DMS79 (cell line): ENCODE measurements around the gene P2RX2.
A peak's percentile ranks its signal among the peaks of the same experiment; 100 is the strongest.

Experiments
- DNase-seq: peaks from one replicate; lab custom pipeline; 2025; lab: John Stamatoyannopoulos, UW

Gene P2RX2

GRCh38 chr12:132603240-132604150 lies 15.1 kb upstream of the P2RX2 start:
- DNase-seq, result no peak

GRCh38 chr12:132604151-132604618 lies 14.4 kb upstream of the P2RX2 start:
- DNase-seq, result no peak

GRCh38 chr12:132604668-132605441 lies 13.7 kb upstream of the P2RX2 start:
- DNase-seq, result no peak

DNA sequence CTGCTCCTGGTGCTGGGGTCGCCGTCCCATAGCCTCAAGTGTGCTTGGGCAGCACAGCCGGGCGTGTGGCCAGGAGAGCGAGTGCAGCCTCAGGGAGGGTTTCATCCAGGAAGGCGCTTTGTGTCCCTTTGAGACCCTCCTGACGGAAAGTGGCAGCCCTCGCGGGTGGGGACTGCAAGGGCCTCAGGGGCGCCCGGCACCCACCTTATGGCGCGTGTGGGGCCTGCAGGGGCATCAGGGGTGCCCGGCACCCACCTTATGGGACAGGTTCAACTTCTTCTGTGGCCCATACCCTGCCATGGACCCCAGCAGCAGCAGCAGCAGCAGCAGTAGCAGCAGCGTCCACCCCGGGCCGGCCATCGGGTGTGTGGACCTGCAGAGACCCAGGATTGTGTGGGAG lies 12.7 kb upstream of the P2RX2 start:
- no peak for DNase-seq

DNA sequence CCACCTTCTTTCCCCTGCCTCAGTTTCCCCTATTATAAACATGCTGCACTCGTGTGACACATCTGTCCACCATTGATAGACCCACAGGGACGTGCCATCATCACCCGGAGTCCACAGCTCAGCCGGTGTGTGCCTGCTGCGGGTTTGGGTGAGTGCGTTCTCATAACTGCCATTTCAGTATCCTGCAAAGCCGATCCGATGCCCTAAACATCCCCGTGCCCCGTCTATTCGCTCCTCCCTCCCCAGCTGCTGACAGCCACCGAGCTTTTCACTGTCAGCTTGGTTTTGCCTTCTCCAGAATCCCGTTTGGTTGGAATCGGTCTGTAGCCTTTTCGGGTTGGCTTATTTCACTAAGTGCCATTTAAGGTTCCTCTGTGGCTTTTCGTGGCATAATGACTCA lies 12.1 kb upstream of the P2RX2 start:
- DNase-seq, result no peak

GRCh38 chr12:132606927-132607326 lies 11.6 kb upstream of the P2RX2 start:
- DNase-seq, result no peak

- DNase-seq, result no peak
These were observed 10.1 kb upstream of the P2RX2 start for GRCh38 chr12:132608231-132609171.

DNA sequence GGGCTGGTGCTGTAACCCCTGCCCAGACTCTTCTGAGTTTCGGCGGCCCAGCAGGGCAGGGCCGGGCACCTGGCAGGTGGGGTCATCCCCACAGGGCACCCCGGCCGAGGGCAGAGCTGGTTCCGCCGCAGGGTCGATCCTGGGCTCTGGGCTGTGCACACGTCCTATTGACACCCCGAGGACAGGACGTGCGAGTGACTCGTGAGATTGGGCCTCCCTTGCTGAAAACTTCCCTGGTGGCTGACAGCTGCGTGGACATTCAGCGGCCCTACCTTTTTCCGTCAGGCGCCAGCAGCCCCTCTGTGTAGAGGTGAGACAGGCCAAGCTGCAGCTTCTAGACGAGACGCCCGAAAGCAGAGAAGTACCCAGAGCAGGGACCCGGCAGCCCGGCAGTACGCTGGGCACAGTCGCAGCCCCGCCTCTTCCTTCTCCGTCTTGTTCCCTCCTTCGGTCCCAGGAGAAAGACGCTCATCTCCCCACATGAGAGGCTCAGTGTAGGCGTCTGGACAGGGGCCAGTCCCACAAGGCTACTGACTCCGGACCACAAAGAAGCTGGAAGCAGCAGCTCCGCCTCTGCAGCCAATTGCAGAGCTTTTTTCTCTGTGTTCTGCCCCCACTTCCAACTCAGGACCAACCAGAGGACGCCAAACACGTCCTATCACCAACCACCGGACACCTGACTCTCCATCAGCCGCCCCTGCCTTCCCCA lies 8.4 kb upstream of the P2RX2 start, which contains the start of gene LRCOL1:
Gene LRCOL1 (minus strand): TSS at position 532 of the 709 bp plus-strand sequence. CDS start 4,331 bp downstream, outside the sequence.
- DNase-seq, result peak; percentile 88

- no peak for DNase-seq
These were observed 7.5 kb upstream of the P2RX2 start for GRCh38 chr12:132610866-132611602.

GRCh38 chr12:132611620-132612019 lies 7.0 kb upstream of the P2RX2 start:
- no peak for DNase-seq

DNA sequence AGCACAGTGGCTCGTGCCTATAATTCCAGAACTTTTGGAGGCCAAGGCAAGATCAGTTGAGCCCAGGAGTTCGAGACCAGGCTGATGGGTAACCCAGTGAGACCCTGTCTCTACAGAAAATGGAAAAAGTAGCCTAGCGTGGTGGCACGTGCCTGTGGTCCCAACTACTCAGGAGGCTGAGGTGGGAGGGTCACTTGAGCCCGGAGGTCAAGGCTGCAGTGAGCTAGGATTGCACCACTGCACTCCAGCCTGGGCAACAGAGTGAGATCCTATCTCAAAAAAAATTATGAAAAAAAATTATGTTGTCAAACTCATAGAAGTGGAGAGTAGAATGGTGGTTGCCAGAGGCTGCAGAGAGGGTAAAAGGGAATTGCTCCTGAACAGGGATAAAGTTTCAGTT lies 4.5 kb upstream of the P2RX2 start:
- DNase-seq, result no peak

DNA sequence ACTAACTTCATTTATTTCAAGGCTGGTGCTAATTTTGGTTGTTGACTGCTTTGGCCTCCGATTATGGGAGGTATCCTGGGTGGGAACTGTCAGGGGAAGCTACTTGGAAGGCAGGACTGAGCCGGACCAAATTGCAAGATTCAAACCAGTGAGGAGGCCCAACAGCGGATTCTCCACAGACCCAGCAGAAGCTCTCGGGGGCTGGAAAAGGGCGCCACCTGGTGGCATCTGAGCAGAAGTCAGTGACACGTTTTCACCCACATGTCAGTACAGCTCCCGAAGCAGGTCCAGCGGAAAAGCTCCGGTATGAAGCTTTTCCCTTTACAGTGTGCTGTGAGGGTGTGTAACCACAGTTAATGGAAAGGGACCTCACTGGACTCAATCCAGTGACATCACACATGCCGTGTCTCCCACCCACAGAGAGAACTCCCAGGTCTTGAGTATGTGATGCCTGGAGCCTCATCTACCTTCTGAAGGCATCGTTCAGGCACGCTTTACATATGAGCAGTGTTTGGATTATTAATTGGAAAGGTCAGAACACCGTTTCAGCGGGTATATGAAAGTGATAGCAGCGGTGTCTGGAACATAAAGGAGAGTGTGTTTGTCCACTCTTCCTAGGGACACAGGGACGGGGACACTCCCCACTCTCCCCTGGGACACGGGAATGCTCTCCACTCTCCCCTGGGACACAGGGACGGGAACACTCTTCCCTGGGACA lies 3.6 kb upstream of the P2RX2 start:
- peak; percentile 54 for DNase-seq

DNA sequence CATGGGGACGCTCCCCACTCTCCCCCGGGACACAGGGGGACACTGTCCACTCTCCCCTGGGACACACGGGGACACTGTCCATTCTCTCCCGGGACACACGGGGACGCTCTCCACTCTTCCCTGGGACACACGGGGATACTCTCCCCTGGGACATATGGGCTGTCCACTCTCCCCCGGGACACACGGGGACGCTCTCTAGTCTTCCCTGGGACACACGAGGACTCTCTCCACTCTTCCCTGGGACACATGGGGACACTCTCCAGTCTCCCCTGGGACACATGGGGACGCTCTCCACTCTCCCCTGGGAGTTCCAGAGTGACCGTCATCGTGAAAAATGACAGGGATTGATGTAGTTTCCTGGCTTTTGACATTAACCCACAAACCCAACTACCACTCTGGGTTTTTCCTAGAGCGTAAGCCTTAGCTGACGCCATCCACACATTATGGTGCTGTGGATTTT lies 3.0 kb upstream of the P2RX2 start:
- no peak for DNase-seq

DNA sequence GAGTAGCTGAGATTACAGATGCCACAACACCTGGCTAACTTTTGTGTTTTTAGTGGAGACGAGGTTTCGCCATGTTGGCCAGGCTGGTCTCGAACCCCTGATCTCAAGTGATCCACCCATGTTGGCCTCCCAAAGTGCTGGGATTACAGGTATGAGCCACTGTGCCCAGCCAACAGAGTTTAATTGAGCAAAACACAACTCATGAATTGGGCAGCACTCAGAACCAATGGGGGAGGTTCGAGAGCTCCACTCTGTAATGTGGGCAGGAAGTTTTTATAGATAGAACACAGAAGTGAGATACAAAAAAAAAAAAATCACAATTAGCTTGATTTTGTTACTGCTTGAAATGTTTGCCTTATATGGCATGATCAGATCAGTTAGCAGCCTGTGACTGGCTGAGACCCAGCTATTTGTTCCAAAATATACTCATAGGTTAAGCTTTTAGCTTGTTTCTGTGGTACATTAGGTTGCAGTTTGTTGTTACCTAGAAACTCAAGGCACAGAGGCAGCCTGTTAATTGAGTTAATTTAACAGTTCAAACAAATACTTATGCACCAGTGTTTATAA lies 1.4 kb upstream of the P2RX2 start:
- no peak for DNase-seq

DNA sequence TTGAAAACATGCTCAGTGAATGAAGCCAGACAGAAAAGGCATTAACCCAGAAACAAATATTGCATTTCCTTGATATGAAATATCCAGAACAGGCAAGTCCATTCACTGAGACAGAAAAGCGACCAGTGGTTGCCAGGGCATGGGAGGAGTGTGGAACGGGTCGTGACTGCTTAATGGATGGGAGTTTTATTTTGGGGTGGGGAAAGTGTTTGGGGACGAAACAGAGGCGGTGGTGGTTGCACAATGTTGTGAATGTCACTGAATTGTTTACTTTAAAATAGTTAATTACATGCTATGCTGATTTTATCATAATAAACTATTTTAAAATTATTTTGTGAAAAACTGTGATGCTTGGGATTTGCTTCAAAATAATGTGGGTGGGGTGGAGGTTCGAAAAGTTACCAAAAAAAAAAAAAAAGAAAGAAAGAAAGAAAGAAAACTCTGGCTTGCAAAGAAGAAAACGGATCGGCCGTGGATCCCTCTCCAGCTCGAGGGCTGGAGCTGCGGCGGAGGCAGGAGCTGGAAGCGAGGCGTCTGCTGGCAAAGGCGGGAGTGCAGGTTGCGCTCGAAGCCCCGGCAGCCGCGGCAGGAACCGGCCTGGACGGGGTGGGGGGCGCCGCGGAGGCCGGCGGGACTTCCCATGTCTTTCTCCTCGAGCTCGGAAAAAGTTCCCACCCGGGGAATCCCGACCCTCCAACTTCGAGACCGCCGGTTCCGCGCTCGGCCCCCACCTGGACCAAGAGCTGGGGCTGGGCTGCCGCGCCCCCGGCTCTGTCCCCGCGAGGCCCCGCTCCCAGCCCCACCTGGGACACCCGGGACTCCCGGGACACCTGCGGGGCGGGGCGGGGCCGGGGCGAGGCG lies 524 bp upstream of the P2RX2 start:
- no peak for DNase-seq

- no peak for DNase-seq
These were observed 452 bp downstream of the P2RX2 start for GRCh38 chr12:132619071-132619385.

- no peak for DNase-seq
These were observed 973 bp downstream of the P2RX2 start for GRCh38 chr12:132619386-132620112.
